NCI-H2196 (cell line): ENCODE measurements around the gene ZNF516.
"Not testable (repeated sequence)": the region's sequence is repeated elsewhere in the genome, so short reads cannot be mapped to it uniquely, and the experiment has no call there.

Source experiments
- DNase-seq: peaks from one replicate; lab custom pipeline; 2025; ENCODE audit not compliant: unreplicated experiment; lab: John Stamatoyannopoulos, UW

ZNF516 gene

GRCh38 chr18:76474824-76475223, 20.2 kb downstream of the ZNF516 start:
- DNase-seq, result no peak

GRCh38 chr18:76473521-76473920, 21.5 kb downstream of the ZNF516 start:
- DNase-seq, result not testable (repeated sequence)

GRCh38 chr18:76472829-76473228, 22.2 kb downstream of the ZNF516 start:
- no peak for DNase-seq

DNA sequence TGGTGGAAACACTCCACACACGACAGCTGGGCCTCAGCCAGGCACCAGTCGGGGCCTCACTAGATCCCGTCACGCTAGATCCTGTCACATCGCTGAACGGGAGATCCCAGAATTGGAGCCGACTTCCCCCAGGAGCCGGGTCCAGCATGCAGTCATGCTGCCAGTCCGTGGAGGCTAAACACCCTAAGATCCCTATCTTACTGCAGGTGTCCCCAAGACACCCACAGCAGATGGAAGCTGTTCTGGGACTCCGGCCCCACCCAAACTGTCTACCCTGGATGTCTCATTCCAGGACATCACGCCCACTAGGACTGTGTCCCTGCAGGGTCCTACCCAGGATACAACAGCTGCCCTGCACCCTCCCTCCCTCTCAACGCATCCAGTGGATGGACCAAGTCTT, 23.4 kb downstream of the ZNF516 start:
- DNase-seq, result no peak

- DNase-seq, result no peak
Measured at GRCh38 chr18:76468345-76469304, 26.4 kb downstream of the ZNF516 start.

DNA sequence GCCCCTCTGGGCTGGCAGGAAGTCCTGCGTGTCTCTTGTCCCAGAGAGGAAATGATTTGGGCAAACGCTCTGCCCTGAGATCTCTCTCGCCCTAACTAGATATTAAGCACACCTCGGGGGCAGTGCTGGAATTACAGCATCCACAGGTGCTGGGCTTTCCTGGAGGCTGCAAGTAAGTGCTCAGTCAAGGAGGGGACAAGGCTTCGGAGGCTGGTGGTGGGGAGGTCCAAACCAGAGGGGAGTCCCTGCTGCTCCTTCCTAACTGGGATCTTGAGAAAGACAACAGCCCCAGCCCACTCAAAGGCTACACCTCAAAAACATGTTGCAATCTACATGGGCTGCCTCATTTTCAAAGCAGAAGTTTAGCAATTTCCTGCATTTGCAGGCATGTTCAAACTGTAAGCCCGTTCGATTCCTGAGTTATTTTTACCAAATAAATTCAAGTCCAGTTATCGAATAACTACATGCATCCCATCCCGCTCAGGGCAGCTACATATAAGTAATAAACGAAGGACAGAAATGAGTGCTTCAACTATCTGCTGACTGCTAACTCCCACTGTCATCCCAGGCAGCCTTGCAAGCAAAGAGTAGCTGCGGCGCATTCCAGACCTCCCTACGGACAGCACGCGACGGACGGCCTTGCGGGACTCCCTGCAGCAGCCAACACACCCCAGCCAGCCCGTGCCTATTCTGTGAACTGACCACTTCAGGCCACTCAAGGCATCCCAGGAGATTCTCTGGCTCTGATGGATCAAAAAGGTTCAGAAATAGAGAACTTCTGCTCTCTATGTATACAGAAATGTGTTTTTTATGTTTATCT, 27.5 kb downstream of the ZNF516 start:
- no peak for DNase-seq

GRCh38 chr18:76466410-76466991, 28.5 kb downstream of the ZNF516 start:
- DNase-seq, result no peak

- DNase-seq, result no peak
Measured at GRCh38 chr18:76465630-76466409, 29.2 kb downstream of the ZNF516 start.

GRCh38 chr18:76464281-76465259, 30.5 kb downstream of the ZNF516 start:
- no peak for DNase-seq

DNA sequence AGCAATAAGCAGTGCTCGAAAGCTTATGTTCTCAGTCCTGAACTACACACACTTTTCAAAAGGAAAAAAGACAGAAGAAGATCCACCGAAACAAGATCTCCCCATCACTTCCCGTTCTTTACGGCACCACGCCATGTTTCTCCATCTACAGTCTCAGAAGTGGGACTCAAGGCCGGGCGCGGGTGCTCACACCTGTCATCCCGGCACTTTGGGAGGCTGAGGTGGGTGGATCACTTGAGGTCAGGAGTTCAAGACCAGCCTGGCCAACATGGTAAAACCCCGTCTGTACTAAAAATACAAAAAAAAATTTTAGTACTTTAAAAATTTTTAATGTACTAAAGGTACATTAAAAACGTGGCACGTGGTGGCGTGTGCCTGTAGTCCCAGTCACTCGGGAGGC, 31.2 kb downstream of the ZNF516 start:
- no peak for DNase-seq

GRCh38 chr18:76463358-76463757, 31.7 kb downstream of the ZNF516 start:
- no peak for DNase-seq

GRCh38 chr18:76462326-76462694, 32.7 kb downstream of the ZNF516 start:
- no peak for DNase-seq

DNA sequence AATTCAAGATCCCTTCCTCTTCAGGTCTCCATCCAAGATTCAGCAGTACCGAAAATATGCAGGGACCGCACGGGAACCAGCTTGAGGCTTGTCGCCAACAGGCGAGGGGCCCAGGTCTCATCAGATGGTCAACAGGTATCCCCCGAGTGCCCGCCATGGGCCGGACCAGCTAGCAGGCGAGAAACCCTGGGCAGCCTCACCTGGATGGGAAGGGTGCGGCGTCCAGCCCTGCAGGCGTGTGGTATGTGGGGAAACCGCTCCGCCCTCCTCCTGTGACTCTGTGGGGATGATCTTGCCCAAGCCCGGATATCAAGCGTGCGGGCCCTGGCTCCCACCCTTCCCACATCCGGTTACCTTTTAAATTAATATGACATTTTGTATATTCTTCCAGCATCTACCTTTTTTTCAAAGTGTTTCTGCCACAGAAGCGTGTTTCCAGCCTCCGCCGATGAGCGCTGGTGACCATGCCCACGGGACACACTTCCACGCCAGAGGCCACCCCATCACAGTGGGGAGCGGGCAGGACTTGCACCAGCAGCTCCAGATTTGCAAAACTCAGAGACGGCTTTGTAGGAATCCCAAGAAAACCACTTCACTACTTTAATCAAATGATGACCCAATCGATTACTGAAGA, 33.2 kb downstream of the ZNF516 start:
- DNase-seq, result no peak

GRCh38 chr18:76461148-76461547, 33.9 kb downstream of the ZNF516 start:
- DNase-seq, result no peak

DNA sequence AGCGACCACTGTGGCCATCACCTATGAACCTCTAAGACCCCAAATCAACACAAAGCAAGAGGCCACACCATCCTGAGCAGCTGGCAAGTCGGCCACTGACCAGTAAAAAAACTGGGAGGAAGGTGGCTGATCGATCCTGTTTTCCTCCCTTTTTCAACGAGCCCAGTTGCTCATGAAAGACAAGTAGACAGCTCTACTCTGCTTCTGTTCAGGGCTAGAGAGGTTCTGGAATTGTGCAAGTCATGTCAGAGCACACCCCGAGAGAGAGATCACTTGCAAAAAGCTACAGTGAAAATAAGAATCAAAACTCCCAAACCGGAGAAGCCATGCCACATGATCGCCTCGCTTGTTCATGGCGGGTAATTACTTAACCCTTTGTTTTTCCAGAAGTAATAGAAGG, 34.6 kb downstream of the ZNF516 start:
- DNase-seq, result no peak

DNA sequence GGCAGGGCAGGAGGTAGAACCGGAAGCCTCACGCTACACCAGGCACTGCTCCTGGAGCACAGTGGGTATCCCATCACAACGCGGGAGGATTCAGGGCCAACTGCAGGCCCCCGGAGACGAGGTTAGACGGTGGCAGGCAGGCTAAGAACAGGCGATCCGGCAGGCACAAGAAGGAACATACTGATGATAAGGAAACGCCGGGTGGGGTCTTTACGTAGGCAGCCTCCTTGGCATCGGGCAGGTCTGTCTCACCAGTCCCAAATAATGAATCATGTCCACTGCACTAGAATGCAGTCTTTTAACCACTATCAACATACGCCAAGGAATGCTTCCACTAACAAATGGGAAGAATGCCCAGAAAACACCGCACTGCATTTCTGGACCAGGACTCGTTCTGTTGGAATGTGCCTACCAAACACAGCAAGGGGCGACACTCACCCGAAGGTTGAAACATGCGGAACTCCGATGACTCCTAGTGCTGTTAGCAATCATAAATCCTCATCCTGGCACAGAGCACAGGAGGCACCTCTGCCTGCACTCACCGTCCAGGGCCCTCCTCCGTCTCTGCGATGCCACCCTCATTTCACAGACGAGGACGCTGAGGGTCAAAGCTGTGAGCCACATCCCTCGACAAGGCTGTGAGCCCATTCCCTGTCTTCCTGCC, 35.2 kb downstream of the ZNF516 start:
- peak; percentile 13 for DNase-seq

DNA sequence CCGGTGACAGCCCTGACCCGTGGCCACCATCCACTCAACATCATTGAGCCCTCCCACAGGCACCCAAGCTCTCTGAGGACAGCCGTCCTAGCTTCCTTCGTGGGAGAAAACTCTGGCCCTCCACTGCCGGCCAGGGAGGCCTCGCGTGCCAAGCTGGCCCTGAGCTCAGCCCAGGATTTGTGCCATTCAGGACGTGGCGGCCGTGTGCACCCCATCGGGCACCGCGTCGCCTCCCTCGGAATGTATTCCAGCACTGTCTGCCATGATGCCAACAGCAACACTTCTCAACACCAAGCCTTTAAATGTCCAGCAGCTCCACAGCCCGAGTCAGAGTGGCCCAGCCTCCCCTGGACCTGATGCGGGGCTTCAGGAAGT, 35.7 kb downstream of the ZNF516 start:
- DNase-seq, result no peak

GRCh38 chr18:76458522-76459311, 36.3 kb downstream of the ZNF516 start:
- DNase-seq, result no peak
